ENCODE measurements around the gene GMEB1.

GMEB1 gene

DNA sequence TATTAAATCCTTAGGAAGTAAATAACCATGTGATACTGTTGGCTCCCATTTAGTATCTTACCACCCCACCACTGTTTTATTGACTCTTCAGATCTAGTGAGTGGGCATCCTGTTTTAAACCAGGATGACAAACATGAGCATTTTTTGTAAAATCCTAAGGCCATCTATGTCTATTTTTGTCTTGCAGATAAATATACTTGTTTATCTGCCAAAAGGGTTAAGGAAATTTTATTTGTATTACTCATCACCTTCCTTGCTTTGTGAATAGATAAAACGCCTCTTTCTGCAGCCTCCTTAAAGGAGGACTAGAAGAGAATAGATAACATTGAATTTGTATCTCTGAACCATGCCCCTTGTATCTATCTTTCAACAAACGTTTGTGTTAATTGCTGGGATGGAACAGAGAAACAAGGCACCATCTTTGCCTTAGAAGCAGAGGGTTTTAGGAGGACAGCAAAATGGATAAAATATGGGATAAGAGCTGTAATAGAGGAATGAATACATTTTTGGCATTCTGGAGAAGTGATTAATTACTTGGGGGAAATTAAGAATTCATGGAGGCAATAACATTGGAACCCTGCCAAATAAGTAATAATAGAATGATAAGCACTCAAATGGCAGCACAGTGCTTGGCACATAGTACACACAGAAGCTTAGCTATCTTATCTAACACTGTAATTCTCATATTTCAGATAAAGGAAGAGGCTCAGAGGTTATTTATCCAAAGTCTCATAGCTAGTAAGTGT, 82.9 kb downstream of the GMEB1 start:
- no peak for DNase-seq

DNA sequence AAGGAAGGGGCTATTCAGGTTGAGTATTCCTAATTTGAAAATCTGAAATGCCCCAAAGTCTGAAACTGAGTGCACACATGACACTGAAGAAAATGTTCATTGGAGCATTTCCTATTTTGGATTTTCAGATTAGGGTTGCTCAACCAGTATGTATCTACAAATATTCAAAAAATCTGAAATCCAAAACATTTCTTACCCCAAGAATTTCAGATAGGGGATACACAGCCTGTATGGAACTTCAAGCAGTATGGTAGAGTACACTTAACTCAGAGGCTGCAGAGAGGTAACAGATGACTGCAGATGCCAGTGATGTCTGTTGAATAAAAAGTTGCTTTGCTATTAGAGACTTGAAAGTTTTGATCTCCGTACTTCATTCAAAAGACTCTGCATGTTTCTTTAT, 87.1 kb downstream of the GMEB1 start:
- DNase-seq: no peak

DNA sequence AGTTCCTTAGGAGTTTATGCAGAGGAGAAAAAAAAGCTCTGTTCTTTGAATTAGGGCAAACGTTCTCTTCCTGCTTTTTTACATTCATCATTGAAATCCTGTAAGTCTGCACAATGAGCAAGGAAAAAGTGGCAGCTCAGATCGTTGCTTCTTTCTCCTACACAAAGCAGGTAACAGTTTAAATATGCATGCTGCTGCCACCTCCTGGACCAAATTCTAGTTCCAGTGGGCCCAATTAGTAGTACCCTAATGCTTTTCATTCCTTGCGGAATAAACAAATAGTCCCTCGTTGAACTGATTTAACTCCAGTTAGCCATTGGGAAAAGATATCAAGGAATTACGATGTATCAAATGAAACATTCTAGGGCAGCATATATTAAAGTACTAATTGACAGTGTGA, 88.3 kb downstream of the GMEB1 start:
- no peak for DNase-seq

DNA sequence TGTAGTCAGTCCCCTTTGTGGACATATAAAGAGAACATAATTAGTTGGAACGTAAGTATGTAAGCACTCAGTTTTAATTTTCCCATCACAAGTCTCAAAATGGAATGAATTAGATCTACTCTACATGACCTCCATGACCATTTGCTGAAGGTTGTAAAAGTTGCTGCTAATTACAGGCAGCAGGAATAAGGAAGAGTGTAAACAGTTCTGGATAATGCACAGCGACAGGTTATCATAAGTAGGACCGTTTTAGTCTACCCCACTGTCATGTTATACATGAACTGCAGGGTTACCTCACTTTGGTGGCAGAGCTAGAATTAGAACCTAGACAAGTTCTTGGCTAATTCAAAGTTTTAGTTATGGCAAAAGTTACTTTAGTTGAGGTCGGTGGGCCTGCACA, 89.8 kb downstream of the GMEB1 start:
- DNase-seq: no peak

DNA sequence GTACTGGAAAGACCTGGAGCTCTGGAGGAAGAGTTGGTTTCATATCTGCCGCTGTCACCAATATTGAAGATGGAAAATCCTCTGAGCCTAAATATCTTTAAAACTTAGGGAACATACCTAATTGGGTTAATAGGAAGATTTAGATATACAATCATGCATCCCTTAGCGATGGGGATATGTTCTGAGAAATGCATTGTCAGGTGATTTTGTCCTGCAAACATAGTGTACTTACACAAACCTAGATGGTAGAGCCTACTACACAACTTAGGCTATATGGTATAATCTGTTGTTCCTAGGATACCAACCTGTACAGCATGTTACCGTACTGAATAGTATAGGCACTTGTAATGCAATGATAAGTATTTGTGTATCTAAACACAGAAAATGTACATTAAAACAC, 90.7 kb downstream of the GMEB1 start:
- no peak for DNase-seq

DNA sequence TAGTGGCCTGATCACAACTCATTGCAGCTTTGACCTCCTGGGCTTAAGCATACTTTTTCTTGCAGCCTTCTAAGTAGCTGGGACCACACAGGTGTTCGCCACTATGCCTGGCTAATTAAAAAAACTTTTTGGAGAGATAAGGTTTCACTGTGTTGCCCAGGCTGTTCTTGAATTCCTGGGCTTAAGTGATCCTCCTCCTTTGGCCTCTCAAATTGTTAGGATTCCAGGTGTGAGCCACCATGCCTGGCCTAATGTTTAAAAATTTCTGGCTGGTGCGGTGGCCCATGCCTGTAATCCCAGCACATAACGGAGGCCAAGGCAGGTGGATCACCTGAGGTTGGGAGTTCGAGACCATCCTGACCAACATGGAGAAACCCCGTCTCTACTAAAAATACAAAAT, 92.6 kb downstream of the GMEB1 start:
- DNase-seq: no peak

DNA sequence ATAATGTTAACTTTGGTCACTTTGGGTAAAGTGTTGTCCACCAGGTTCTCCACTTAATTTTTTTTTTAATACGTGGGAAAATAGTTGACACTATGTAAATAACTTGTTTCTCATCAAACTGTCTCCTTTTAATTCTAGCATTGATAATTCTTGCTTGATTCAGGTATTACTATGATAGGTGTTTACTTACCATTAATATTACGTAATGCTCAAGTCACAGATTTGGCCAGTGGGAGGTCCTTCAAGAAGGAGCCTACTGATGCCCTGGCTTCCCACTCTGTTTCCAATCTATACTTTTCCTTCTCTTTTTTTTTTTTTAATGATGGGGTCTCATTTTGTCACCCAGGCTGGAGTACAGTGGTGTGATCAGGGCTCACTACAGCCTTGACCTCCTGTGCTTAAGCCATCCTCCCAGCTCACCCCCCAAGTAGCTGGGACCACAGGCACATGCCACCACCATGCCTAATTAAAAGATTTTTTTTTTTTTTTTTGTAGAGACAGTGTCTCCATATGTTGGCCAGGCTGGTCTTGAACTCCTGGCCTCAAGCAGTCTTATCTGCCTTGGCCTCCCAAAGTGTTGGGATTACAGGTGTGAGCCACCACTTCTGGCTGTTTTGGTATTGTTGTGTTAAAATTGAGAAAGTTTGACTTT, 98.1 kb downstream of the GMEB1 start:
- DNase-seq: no peak

All from NCI-H1048 (cell line).